HepG2 (cell line): ENCODE measurements around the gene NDUFAF8. TPM values are rescaled to one million over a fixed set of nuclear protein-coding genes. Genes with fewer than 3 reads are reported as not detected.

ENCODE experiments used
- ATAC-seq: fragments of 200-7000 bp; cut with Tn5 transposase; 3 replicates; pipeline ENCODE4 v1.9.1; 2020; ENCODE audit warnings: mild to moderate bottlenecking, moderate library complexity
- BruUV-seq: library from RNA; stranded (reverse); fragments of 400-500 nt; replicated peaks from 2 replicates; lab custom pipeline; 2021; lab: Mats Ljungman, UMichigan
- CTCF ChIA-PET: fragments of 300-600 bp; formaldehyde crosslinking; extraction: SDS; loops from one replicate; lab custom pipeline; 2021; ENCODE audit warnings: low total read pairs, inconsistent platforms, low intra/inter-chr PET ratio; lab: Yijun Ruan, JAX
- POLR2A ChIA-PET: fragments of 350-600 bp; sonication (Branson Sonifier 250); formaldehyde crosslinking; loops from one replicate; lab custom pipeline; 2020; ENCODE audit warnings: antibody characterized with exemption, inconsistent platforms; lab: Yijun Ruan, JAX
- DNase-seq: peaks from one replicate; pipeline ENCODE4 v3.0.0-alpha.2; 2015; ENCODE audit warnings: low spot score
- FAIRE-seq: peaks from 3 replicates; lab custom pipeline; 2011; peaks lifted over from hg19 to GRCh38; lab: Jason Lieb, UNC
- H2AFZ ChIP-seq: one replicate; pipeline ENCODE4 v1.6.1; 2011; ENCODE audit warnings: low read length, inconsistent platforms
- H3K27ac ChIP-seq: fragments of 300-600 bp; 3 replicates; pipeline ENCODE4 v1.8.0; 2011; ENCODE audit warnings: mixed run types, mild to moderate bottlenecking, mixed read lengths, low read length, inconsistent platforms; ENCODE audit not compliant: insufficient read depth; ENCODE audit errors: extremely low read length
- H3K27me3 ChIP-seq, 2 experiments: fragments of 200-600 bp in 1 of 2; 2 replicates in 1 of 2; 3 replicates in 1 of 2; pipeline versions ENCODE4 v1.6.0 to v1.8.0; 2011; ENCODE audit warnings: low read length in 2 of 2, mild to moderate bottlenecking in 2 of 2, moderate library complexity in 2 of 2, inconsistent platforms in 1 of 2; ENCODE audit not compliant: insufficient read depth in 2 of 2, control insufficient read depth in 1 of 2
- H3K36me3 ChIP-seq, 2 experiments: fragments of 200-600 bp in 1 of 2; replicated peaks in 1 of 2; 2 replicates in 1 of 2; 3 replicates in 1 of 2; pipeline versions ENCODE4 v1.5.1 to v1.8.0; 2011; ENCODE audit warnings: low read length in 2 of 2, inconsistent platforms in 1 of 2; ENCODE audit not compliant: insufficient read depth in 2 of 2, control insufficient read depth in 1 of 2
- H3K4me1 ChIP-seq: 2 replicates; pipeline ENCODE4 v1.5.1; 2012; ENCODE audit warnings: low read length, inconsistent platforms; ENCODE audit not compliant: insufficient read depth
- H3K4me2 ChIP-seq: 2 replicates; pipeline ENCODE4 v1.6.0; 2011; ENCODE audit warnings: low read depth, low read length, inconsistent platforms
- H3K4me3 ChIP-seq, 3 experiments: fragments of 200-600 bp in 1 of 3; sonication (generic), shearing (Covaris generic) in 1 of 3; replicated peaks in 1 of 3; 2 replicates each; pipeline ENCODE4 v1.5.1; 2011 to 2016; ENCODE audit warnings: low read length in 3 of 3, inconsistent platforms in 2 of 3, low read depth in 2 of 3, mild to moderate bottlenecking in 2 of 3, control low read depth in 1 of 3, mixed read lengths in 1 of 3; ENCODE audit not compliant: insufficient read depth in 1 of 3
- H3K79me2 ChIP-seq: one replicate; pipeline ENCODE4 v1.6.1; 2011; ENCODE audit warnings: low read length, inconsistent platforms; ENCODE audit not compliant: insufficient read depth
- H3K9ac ChIP-seq: 2 replicates; pipeline ENCODE4 v1.6.0; 2011; ENCODE audit warnings: mild to moderate bottlenecking, low read depth, low read length, inconsistent platforms; ENCODE audit not compliant: insufficient read depth
- H3K9me3 ChIP-seq: 2 replicates; pipeline ENCODE4 v1.5.1; 2012; ENCODE audit warnings: mild to moderate bottlenecking, low read length
- H4K20me1 ChIP-seq: 2 replicates; pipeline ENCODE4 v1.6.0; 2011; ENCODE audit warnings: inconsistent platforms, mild to moderate bottlenecking, low read length, moderate library complexity; ENCODE audit not compliant: insufficient read depth
- GMEB2 ChIP-seq: IDR thresholded peaks from 2 replicates; pipeline ENCODE4 v1.6.1; 2016; ENCODE audit warnings: missing biosample characterization, missing genetic modification reagents, low read depth
- JUN ChIP-seq: sonication (generic); formaldehyde crosslinking; IDR thresholded peaks from 2 replicates; pipeline ENCODE4 v1.4.0; 2020; ENCODE audit warnings: mild to moderate bottlenecking, missing genetic modification reagents
- SP1 ChIP-seq, 2 experiments: fragments of 450-650 bp in 1 of 2; sonication (generic) in 1 of 2; formaldehyde crosslinking in 1 of 2; IDR thresholded peaks; 2 replicates each; pipeline versions ENCODE4 v1.4.0 to v1.6.1; 2016 to 2020; ENCODE audit warnings: missing genetic modification reagents in 1 of 2
- TCF7L2 ChIP-seq: IDR thresholded peaks from 2 replicates; pipeline ENCODE4 v1.6.1; 2011; ENCODE audit warnings: mild to moderate bottlenecking, low read depth, low read length, moderate library complexity
- ZFP91 ChIP-seq: sonication (generic); formaldehyde crosslinking; IDR thresholded peaks from 2 replicates; pipeline ENCODE4 v1.9.0; 2022; ENCODE audit warnings: missing genetic modification reagents, mild to moderate bottlenecking, borderline replicate concordance
- ZNF383 ChIP-seq: sonication (generic); formaldehyde crosslinking; IDR thresholded peaks from 2 replicates; pipeline ENCODE4 v1.4.0; 2020; ENCODE audit warnings: missing genetic modification reagents, mild to moderate bottlenecking, borderline replicate concordance
- WGBS: methylation state at CpG from one replicate; pipeline ENCODE4 v1.1.6; 2017; ENCODE audit warnings: low lambda C conversion rate; 5-methylcytosine and 5-hydroxymethylcytosine counted together
- in situ Hi-C: cut with HindIII; loops from 2 replicates; pipeline ENCODE4 v1.10.0; 2017; ENCODE audit warnings: low pct_unique_long_range_greater_than_20kb; ENCODE audit not compliant: extremely low pct_ligation_motif_present
- intact Hi-C: fragments of 100-400 bp; cut with micrococcal nuclease; formaldehyde crosslinking; loops from one replicate; pipeline ENCODE4 v1.10.0; 2022; ENCODE audit not compliant: unreplicated experiment
- polyA plus RNA-seq, 8 experiments: library from polyadenylated mRNA; depleted of rRNA in 3 of 8; stranded (reverse) in 7 of 8; unstranded in 1 of 8; fragments of >200 nt; fragmentation: Illumina TruSeq in 4 of 8; extraction: Trizol in 4 of 8; gene quantifications; 2 replicates each; pipeline versions ENCODE4 v1.2.1 to v1.2.3, GENCODE V29; 2011 to 2016; ENCODE audit warnings: low read depth in 4 of 8, missing spikeins in 1 of 8, mixed read lengths in 1 of 8; ENCODE audit not compliant: insufficient read depth in 1 of 8
- total RNA-seq, 5 experiments: library from RNA; depleted of rRNA; stranded (reverse); fragments of >200 nt; fragmentation: Illumina TruSeq; extraction: Trizol; gene quantifications; 2 replicates each; pipeline ENCODE4 v1.2.3, GENCODE V29; 2016; ENCODE audit warnings: low read depth in 1 of 5

Gene NDUFAF8
- total and polyA plus RNA-seq, 2 of the 13 experiments (the other 11 are each of a cell fraction or from before 2014, with no cell fraction given): 75.6 to 233 TPM

GRCh38 chr17:81194225-81194760 lies 44.8 kb upstream of the NDUFAF8 start:
- FAIRE-seq (no peak), ATAC-seq (no peak), DNase-seq (no peak)
- Histone ChIP-seq H3K27me3 (no peaks in the 10 kb centered on the region), H3K36me3 (peaks cover 16 to 21% of the 10 kb centered on the region in 2 experiments; a peak in 4 of 5 replicates), H3K9ac (no peak overlapping the region), H4K20me1 (no peaks in the 10 kb centered on the region), H3K4me2 (no peak overlapping the region), H3K27ac (no peak overlapping the region), H3K4me3 (no peak overlapping the region), H3K4me1 (no peaks in the 10 kb centered on the region), H3K9me3 (no peaks in the 10 kb centered on the region)
- 94% methylated on average over 12 of the region's 21 CpGs for WGBS
- BruUV-seq: no TSS peak
- CTCF ChIA-PET: no interaction called here
- POLR2A ChIA-PET: no interaction called here
- in situ Hi-C loops (loop anchor here (5.0 kb wide), 1 partner anchor 52 kb away; no protein-coding TSS in a partner anchor), intact Hi-C loops (no loop called here)
- TF ChIP-seq ZNF383 (CRISPR knock-in tag) (no peak), GMEB2 (CRISPR knock-in tag) (no peak), JUN (CRISPR knock-in tag) (no peak), ZFP91 (CRISPR knock-in tag) (0 out of 2 replicates have a peak, but pooled peaks have one; percentile 8), TCF7L2 (no peak), SP1 (IDR thresholded peaks at IDR 0.05) (no peak), SP1 (CRISPR knock-in tag; IDR thresholded peaks at IDR 0.05) (no peak)
- TF ChIP-seq, all 625 proteins: peak for 1
- Histone ChIP-seq H3K79me2 (no peaks in the 10 kb centered on the region), H2AFZ (no peak overlapping the region)
